HG02943 (cell line): ENCODE data around the gene IL25.
"Not testable (repeated sequence)": the region's sequence is repeated elsewhere in the genome, so short reads cannot be mapped to it uniquely, and the experiment has no call there.

Experiments used
- ATAC-seq: cut with Tn5 transposase; IDR thresholded peaks from one replicate; pipeline ENCODE4 v1.9.1; 2021; ENCODE audit warnings: mild to moderate bottlenecking, low read depth, moderate library complexity; ENCODE audit not compliant: unreplicated experiment

The IL25 gene

GRCh38 chr14:23386999-23387398, 14.4 kb downstream of the IL25 start:
- no peak for ATAC-seq

DNA sequence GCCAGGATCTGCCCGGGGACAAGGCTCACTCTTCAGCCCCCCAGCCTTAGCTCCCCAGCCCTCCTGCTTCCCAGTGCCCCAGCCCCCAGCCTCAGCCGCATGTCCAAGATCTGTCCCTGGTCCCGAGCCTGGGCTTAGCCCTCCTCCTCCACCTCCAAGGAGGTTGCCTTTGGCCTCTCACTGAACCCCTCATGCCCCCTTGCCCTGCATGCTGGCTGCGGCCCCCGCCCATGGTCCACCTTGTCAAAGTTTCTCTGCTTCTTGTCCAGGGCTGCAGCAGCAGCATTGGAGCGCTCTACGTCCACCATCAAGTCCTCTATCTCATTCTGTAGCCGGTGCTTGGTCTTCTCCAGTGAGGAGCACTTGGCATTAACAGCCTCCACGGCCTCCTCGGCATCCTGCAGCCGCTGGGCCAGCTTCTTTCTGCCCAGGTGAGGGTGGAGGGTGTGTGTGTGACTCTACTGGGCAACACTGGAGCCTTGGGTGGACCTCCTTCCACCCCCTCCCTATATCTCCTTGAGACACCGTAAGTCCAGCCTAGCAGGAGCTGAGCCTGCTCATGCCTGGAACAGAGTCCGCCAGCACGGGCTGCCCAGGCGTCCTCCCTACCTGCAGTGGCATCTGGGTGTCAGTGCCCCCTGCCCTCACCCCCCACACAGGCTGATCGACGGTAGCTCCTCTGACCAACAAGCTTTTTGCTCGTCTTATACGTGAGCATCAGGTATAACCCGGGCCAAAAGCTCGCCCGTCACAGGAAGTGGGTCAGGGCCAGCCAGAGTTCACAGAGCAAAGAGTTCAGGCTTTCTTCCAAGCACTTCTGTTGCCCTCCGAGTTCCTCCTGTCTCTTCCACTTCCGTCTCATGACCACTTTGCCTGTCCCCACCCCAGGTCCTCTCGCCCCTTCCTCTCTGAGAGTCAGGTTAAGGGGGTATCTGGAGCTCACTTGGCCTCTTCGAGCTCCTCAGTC, 15.6 kb downstream of the IL25 start:
- ATAC-seq, result no peak

GRCh38 chr14:23388996-23389395, 16.4 kb downstream of the IL25 start:
- ATAC-seq, result no peak

DNA sequence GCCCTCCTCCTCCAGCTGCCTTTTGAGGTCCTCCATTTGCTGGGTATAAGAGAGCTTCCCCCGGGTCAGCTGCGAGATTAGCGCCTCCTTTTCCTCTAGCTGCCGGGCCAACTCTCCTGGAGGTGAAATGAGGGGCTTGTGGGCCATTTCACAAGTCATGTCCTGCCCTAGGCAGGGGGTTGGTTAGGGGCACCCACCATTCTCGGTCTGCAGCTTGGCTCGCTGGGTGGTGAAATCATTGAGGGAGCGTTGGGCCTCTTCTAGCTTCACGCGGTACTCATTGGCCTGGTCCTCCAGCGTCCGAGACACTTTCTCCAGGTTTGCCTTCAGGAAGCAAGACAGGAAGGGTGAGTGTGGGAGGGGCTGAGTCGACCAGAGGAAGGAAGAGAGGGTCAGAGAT, 16.8 kb downstream of the IL25 start:
- no peak for ATAC-seq

GRCh38 chr14:23389871-23390270, 17.3 kb downstream of the IL25 start:
- not testable (repeated sequence) for ATAC-seq

- ATAC-seq, result no peak
These were observed 20.0 kb downstream of the IL25 start for GRCh38 chr14:23392613-23393012.

- no peak for ATAC-seq
These were observed 23.5 kb downstream of the IL25 start for GRCh38 chr14:23396126-23396525.

- no peak for ATAC-seq
These were observed 24.3 kb downstream of the IL25 start for GRCh38 chr14:23396781-23397407.

- ATAC-seq, result no peak
These were observed 25.7 kb downstream of the IL25 start for GRCh38 chr14:23398348-23398747.

DNA sequence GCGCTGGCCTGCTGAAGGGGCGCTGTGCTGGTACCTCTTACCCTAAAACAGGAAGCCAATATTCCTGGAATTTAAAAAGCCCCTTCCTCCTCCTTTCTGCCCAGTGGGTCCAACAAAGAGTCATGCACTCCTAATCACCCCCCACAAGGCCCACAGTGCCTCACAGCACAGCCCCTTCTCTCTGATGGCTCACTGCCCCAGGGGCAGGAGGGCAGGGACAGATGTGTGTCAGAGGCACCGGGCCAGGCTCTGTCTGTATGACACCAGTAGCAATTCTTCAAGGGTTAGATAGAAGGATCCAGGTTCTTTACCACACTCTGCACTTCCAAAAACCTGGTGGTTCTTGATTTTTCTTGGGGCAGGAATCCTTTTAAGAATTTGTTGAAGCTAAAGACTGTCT, 26.5 kb downstream of the IL25 start:
- ATAC-seq, result no peak

- no peak for ATAC-seq
These were observed 27.0 kb downstream of the IL25 start for GRCh38 chr14:23399591-23399990.

DNA sequence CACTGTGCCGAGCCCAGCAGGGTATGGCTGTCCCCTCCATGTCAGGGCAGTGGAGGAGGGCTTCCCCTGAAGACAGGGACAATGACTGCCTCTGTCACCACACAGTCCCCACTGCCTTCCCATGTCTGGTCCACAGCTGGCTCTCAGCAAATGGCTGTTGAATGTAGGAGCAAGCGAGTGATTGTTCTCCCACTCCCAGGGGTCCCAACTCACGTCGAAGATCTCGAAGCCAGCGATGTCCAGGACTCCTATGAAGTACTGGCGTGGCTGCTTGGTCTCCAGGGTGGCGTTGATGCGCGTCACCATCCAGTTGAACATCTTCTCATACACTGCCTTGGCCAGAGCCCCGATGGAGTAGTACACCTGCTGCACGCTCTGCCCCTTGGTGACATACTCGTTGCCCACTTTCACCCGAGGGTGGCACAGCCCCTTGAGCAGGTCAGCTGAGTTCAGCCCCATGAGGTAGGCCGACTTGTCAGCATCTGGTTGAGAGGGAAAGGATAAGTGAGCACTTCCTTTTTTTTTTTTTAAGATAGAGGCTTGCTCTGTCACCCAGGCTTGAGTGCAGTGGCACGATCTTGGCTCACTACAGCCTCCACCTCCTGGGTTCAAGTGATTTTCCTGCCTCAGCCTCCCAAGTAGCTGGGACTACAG, 28.0 kb downstream of the IL25 start:
- ATAC-seq, result not testable (repeated sequence)

DNA sequence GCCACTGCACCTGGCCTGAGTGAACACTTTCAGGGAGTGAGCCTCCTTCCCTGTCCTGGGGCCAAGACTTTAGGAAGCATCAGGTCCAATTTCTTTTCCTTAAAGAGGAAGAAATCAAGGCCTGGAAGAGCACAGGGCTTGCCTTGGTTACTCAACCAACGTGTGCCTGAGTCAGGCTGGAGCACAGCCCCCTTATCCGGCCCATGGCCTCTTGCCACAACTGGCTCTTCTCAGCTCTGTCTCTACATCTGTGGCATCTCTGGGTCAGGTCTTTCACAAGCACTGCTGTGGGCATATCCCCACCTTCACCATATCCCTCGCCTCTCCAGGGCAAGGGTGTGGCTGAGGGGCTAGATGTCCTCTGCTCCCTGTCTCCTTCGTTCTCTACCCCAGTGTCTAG, 28.7 kb downstream of the IL25 start:
- ATAC-seq, result no peak

GRCh38 chr14:23402296-23403138, 29.9 kb downstream of the IL25 start:
- no peak for ATAC-seq

- ATAC-seq, result no peak
These were observed 30.5 kb downstream of the IL25 start for GRCh38 chr14:23403139-23403438.

DNA sequence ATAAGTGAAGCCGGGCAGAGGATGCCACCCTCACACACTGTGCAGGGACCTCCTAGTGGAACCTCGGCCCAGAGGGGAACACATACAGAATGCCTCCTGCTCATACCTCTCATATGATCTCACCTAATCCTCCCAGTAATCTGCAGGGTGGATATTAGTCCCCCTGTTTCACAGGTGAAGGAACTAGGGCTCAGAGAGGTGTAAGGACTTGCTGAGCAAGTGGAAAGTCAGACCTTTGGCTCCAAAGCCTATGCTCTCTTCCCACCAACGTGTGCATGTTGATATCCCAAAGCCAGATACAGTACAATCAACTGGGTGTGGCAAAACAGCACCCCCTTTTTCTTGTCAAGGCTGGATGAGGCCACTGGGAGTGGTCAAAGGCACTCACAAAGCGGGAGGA, 31.3 kb downstream of the IL25 start:
- no peak for ATAC-seq

DNA sequence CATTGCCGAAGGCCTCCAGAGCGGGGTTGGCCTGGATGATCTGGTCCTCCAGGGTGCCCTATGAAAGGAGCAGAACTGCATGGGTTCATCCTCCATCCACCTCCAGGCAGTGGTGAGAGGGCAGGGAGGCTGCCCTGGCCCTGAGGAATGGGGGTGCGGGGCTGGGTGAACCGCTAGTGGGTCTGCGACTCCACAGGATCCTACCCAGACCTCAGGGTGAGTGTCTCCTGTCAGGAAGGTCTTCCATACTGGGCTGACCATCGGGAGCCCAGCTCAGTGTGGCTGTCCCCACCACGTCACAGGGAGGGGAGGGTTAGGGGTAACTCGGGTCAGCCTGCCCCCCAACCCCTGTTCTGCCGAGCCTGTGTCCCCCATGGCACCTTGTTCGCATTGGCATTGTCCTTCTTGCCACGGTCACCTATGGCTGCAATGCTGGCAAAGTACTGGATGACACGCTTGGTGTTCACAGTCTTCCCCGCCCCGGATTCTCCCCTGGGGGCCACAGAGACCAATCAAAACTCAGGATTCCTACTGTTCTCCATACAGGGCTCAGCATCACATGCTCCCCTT, 31.8 kb downstream of the IL25 start:
- no peak for ATAC-seq

GRCh38 chr14:23405096-23405495, 32.5 kb downstream of the IL25 start:
- ATAC-seq, result no peak

DNA sequence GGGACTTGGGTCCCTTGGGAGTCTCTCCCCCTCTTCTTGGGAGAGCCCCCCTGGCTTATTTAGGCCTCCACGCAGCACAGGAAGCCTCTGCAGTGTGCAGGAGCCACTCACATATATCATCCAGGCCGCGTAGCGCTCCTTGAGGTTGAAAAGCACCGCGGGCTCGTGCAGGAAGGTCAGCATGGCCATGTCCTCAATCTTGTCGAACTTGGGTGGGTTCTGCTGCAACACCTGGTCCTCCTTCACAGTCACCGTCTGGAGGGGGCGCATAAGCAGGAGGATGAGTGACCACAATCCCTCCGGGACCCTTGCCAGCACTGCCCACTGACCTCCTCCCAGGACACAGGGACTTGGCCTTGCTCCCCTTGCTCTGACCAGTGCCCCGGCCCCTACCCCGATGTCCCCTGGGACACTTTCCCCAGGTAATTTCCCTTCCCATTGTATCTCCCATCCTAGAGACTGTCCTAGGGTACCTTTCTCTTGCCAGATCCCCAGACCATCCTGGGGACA, 33.0 kb downstream of the IL25 start:
- no peak for ATAC-seq

DNA sequence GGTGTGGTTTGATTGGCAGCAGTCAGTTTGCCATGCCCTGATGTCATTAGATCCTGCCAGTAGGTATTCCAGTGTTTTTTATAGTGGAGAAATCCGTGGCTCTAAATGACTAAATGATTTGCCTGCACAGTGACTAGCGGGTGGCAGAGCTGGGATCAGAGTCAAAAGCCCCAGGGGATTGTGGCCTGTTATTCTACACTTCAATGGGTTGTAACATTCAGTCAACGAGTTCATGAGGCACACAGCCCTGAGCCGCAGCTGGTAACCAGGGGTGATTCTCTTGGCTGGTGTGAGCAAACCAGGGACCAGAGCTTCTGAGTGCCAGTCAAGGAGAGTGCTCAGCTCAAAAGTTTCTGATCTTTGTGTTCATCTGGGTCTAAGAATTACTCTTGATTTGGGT, 33.6 kb downstream of the IL25 start:
- ATAC-seq, result no peak
